Liver (tissue), 9 donors: ENCODE measurements around the gene ERC2. TPM values are rescaled to one million over a fixed set of nuclear protein-coding genes. Genes with fewer than 3 reads are reported as not detected.

Experiments
- DNase-seq: peaks from one replicate; pipeline ENCODE4 v3.0.0-alpha.2; 2017; ENCODE audit warnings: low spot score
- H3K27ac ChIP-seq, 2 donors: one replicate each; pipeline ENCODE4 v1.7.0; 2013; ENCODE audit warnings: inconsistent platforms in 2 of 2, low read length in 2 of 2, control low read depth in 1 of 2, low read depth in 1 of 2, mild to moderate bottlenecking in 1 of 2
- H3K27me3 ChIP-seq, 4 donors: one replicate each; pipeline versions ENCODE4 v1.6.1 to v1.7.0; 2013; ENCODE audit warnings: low read length in 3 of 4, inconsistent platforms in 1 of 4, mild to moderate bottlenecking in 1 of 4, moderate library complexity in 1 of 4; ENCODE audit not compliant: control insufficient read depth in 4 of 4, insufficient read depth in 4 of 4
- H3K36me3 ChIP-seq, 4 donors: one replicate each; pipeline versions ENCODE4 v1.6.1 to v1.7.0; 2013; ENCODE audit warnings: low read length in 3 of 4, mild to moderate bottlenecking in 3 of 4, low read depth in 1 of 4, moderate library complexity in 1 of 4; ENCODE audit not compliant: control insufficient read depth in 4 of 4, insufficient read depth in 3 of 4
- H3K4me1 ChIP-seq, 4 donors: one replicate each; pipeline versions ENCODE4 v1.6.1 to v1.7.0; 2013; ENCODE audit warnings: low read length in 3 of 4, mild to moderate bottlenecking in 3 of 4, moderate library complexity in 1 of 4; ENCODE audit not compliant: control insufficient read depth in 4 of 4, insufficient read depth in 4 of 4
- H3K4me3 ChIP-seq, 3 donors: one replicate each; pipeline versions ENCODE4 v1.6.1 to v1.7.0; 2013; ENCODE audit warnings: low read length in 3 of 3, control low read depth in 1 of 3, low read depth in 1 of 3, mild to moderate bottlenecking in 1 of 3
- H3K9ac ChIP-seq, 2 donors: one replicate each; pipeline ENCODE4 v1.7.0; 2013; ENCODE audit warnings: low read length in 2 of 2, mild to moderate bottlenecking in 2 of 2, moderate library complexity in 2 of 2, control low read depth in 1 of 2, low read depth in 1 of 2
- H3K9me3 ChIP-seq, 4 donors: one replicate each; pipeline versions ENCODE4 v1.6.1 to v1.7.0; 2013; ENCODE audit warnings: low read length in 3 of 4; ENCODE audit not compliant: control insufficient read depth in 4 of 4
- EGR1 ChIP-seq, 2 donors: IDR thresholded peaks; 2 replicates each; pipeline ENCODE4 v1.6.1; 2016 to 2018; ENCODE audit warnings: antibody characterized with exemption in 2 of 2, low read depth in 2 of 2
- FOXA2 ChIP-seq: IDR thresholded peaks from 2 replicates; pipeline ENCODE4 v1.6.1; 2016; ENCODE audit warnings: antibody characterized with exemption
- GABPA ChIP-seq, 2 donors: IDR thresholded peaks in 1 of 2; conservative IDR thresholded peaks in 1 of 2; 2 replicates each; pipeline ENCODE4 v1.6.1; 2016; ENCODE audit warnings: antibody characterized with exemption in 2 of 2, mild to moderate bottlenecking in 1 of 2, moderate library complexity in 1 of 2
- HNF4A ChIP-seq, 2 donors: conservative IDR thresholded peaks; 2 replicates each; pipeline ENCODE4 v1.6.1; 2016; ENCODE audit warnings: antibody characterized with exemption in 2 of 2, mild to moderate bottlenecking in 2 of 2
- HNF4G ChIP-seq: IDR thresholded peaks from 2 replicates; pipeline ENCODE4 v1.6.1; 2016; ENCODE audit warnings: antibody characterized with exemption
- JUND ChIP-seq, 2 donors: IDR thresholded peaks; 2 replicates each; pipeline ENCODE4 v1.6.1; 2016; ENCODE audit warnings: antibody characterized with exemption in 2 of 2
- NR2F2 ChIP-seq: IDR thresholded peaks from 2 replicates; pipeline ENCODE4 v1.6.1; 2016; ENCODE audit warnings: antibody characterized with exemption
- RAD21 ChIP-seq, 2 donors: IDR thresholded peaks; 2 replicates each; pipeline ENCODE4 v1.6.1; 2016; ENCODE audit warnings: antibody characterized with exemption in 2 of 2, mild to moderate bottlenecking in 2 of 2
- SP1 ChIP-seq: IDR thresholded peaks from 2 replicates; pipeline ENCODE4 v1.6.1; 2018; ENCODE audit warnings: antibody characterized with exemption, mild to moderate bottlenecking
- TAF1 ChIP-seq: conservative IDR thresholded peaks from 2 replicates; pipeline ENCODE4 v1.6.1; 2016; ENCODE audit warnings: antibody characterized with exemption, mild to moderate bottlenecking
- YY1 ChIP-seq: IDR thresholded peaks from 2 replicates; pipeline ENCODE4 v1.6.1; 2016; ENCODE audit warnings: antibody characterized with exemption, mild to moderate bottlenecking
- WGBS: extraction: QIAGEN DNeasy Blood & Tissue Kit; methylation state at CpG from one replicate; pipeline ENCODE4 v1.1.7; 2013; 5-methylcytosine and 5-hydroxymethylcytosine counted together
- polyA plus RNA-seq, 2 donors: library from polyadenylated mRNA; stranded (reverse) in 1 of 2; unstranded in 1 of 2; fragments of 200-250 nt in 1 of 2; fragments of >200 nt in 1 of 2; fragmentation: Nextera tagmentation in 1 of 2; extraction: Ambion mirVana in 1 of 2; gene quantifications; one replicate each; pipeline versions ENCODE4 v1.2.1 to v1.2.3, GENCODE V29; 2013 to 2015
- total RNA-seq, 2 donors: library from RNA; depleted of rRNA; stranded (reverse); fragments of >200 nt; gene quantifications; one replicate each; pipeline ENCODE4 v1.2.3, GENCODE V29; 2014
- TF ChIP-seq, protein P1 (sequence below): IDR thresholded peaks from 2 replicates; pipeline ENCODE4 v1.6.1; 2016; ENCODE audit warnings: antibody characterized with exemption, mild to moderate bottlenecking
- TF ChIP-seq, protein P2 (sequence below): fragments of 150-350 bp; IDR thresholded peaks from 2 replicates; pipeline ENCODE4 v1.5.1; 2017; ENCODE audit warnings: improper control_type of control experiment, low read depth, low read length; ENCODE audit not compliant: missing input control
- donor health status: healthy.
- donor health status: healthy.
- donor health status: healthy.
- donor health status: healthy.
- donor health status: healthy.

Gene ERC2
- total and polyA plus RNA-seq, 4 donors: 0.14 to 0.25 TPM; not detected in 2

- TF ChIP-seq, protein P1, sequence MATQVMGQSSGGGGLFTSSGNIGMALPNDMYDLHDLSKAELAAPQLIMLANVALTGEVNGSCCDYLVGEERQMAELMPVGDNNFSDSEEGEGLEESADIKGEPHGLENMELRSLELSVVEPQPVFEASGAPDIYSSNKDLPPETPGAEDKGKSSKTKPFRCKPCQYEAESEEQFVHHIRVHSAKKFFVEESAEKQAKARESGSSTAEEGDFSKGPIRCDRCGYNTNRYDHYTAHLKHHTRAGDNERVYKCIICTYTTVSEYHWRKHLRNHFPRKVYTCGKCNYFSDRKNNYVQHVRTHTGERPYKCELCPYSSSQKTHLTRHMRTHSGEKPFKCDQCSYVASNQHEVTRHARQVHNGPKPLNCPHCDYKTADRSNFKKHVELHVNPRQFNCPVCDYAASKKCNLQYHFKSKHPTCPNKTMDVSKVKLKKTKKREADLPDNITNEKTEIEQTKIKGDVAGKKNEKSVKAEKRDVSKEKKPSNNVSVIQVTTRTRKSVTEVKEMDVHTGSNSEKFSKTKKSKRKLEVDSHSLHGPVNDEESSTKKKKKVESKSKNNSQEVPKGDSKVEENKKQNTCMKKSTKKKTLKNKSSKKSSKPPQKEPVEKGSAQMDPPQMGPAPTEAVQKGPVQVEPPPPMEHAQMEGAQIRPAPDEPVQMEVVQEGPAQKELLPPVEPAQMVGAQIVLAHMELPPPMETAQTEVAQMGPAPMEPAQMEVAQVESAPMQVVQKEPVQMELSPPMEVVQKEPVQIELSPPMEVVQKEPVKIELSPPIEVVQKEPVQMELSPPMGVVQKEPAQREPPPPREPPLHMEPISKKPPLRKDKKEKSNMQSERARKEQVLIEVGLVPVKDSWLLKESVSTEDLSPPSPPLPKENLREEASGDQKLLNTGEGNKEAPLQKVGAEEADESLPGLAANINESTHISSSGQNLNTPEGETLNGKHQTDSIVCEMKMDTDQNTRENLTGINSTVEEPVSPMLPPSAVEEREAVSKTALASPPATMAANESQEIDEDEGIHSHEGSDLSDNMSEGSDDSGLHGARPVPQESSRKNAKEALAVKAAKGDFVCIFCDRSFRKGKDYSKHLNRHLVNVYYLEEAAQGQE: no peak
- TF ChIP-seq TAF1 (no peak), GABPA (IDR thresholded peaks at IDR 0.05 in 1 of 2, conservative IDR thresholded peaks at IDR 0.05 in 1 of 2) (no peak), JUND (IDR thresholded peaks at IDR 0.05) (no peak), NR2F2 (no peak), HNF4G (no peak), EGR1 (IDR thresholded peaks at IDR 0.05; ENCODE audit: low read depth in 2 of 2) (no peak), SP1 (no peak)
- TF ChIP-seq, protein P2, sequence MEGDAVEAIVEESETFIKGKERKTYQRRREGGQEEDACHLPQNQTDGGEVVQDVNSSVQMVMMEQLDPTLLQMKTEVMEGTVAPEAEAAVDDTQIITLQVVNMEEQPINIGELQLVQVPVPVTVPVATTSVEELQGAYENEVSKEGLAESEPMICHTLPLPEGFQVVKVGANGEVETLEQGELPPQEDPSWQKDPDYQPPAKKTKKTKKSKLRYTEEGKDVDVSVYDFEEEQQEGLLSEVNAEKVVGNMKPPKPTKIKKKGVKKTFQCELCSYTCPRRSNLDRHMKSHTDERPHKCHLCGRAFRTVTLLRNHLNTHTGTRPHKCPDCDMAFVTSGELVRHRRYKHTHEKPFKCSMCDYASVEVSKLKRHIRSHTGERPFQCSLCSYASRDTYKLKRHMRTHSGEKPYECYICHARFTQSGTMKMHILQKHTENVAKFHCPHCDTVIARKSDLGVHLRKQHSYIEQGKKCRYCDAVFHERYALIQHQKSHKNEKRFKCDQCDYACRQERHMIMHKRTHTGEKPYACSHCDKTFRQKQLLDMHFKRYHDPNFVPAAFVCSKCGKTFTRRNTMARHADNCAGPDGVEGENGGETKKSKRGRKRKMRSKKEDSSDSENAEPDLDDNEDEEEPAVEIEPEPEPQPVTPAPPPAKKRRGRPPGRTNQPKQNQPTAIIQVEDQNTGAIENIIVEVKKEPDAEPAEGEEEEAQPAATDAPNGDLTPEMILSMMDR: no peak
These were observed 898.0 kb downstream of the ERC2 start (continued) for GRCh38 chr3:55570271-55570711.

GRCh38 chr3:55569033-55569599 is 899.2 kb downstream of the ERC2 start:
- TF ChIP-seq, protein P2: no peak
- no peak for TF ChIP-seq JUND (IDR thresholded peaks at IDR 0.05)
- no peak for TF ChIP-seq RAD21 (IDR thresholded peaks at IDR 0.05)
- no peak for TF ChIP-seq SP1
- no peak for TF ChIP-seq HNF4A (conservative IDR thresholded peaks at IDR 0.05)
- no peak for TF ChIP-seq HNF4G
- no peak for DNase-seq
- Histone ChIP-seq H3K9me3 (no peaks in the 10 kb centered on the region), H3K27ac (no peak overlapping the region), H3K27me3 (no peaks in the 10 kb centered on the region), H3K4me1 (peaks cover 0 to 5% (median 2%) of the 10 kb centered on the region in 4 donors), H3K9ac (no peak overlapping the region), H3K36me3 (no peaks in the 10 kb centered on the region), H3K4me3 (no peak overlapping the region)
- 86% methylated on average over 10 of the region's 10 CpGs for WGBS

GRCh38 chr3:55567615-55568014 is 900.7 kb downstream of the ERC2 start:
- Histone ChIP-seq H3K4me3 (no peak overlapping the region), H3K27me3 (no peaks in the 10 kb centered on the region), H3K9ac (no peak overlapping the region), H3K4me1 (peaks cover 0 to 5% (median 2%) of the 10 kb centered on the region in 4 donors), H3K36me3 (no peaks in the 10 kb centered on the region), H3K27ac (no peak overlapping the region), H3K9me3 (no peaks in the 10 kb centered on the region)
- DNase-seq: no peak
- TF ChIP-seq YY1: no peak
- no peak for TF ChIP-seq FOXA2
- TF ChIP-seq RAD21 (IDR thresholded peaks at IDR 0.05): no peak
- WGBS: 85% methylated on average over 3 of the region's 3 CpGs
